Stimulated activated CD8-positive, alpha-beta memory T cell treated with anti-CD3 and anti-CD28 coated beads, Interleukin-12 subunit alpha, Interleukin-12 subunit beta, amount 100 ng/mL, for 24 hours (primary cell): ENCODE results near the gene JPH2.

Experiments
- DNase-seq: peaks from one replicate; pipeline ENCODE4 v3.0.0-alpha.2; 2020; ENCODE audit errors: extremely low read depth

The JPH2 gene

GRCh38 chr20:44125332-44126127 lies 61.5 kb downstream of the JPH2 start:
- DNase-seq, result no peak

DNA sequence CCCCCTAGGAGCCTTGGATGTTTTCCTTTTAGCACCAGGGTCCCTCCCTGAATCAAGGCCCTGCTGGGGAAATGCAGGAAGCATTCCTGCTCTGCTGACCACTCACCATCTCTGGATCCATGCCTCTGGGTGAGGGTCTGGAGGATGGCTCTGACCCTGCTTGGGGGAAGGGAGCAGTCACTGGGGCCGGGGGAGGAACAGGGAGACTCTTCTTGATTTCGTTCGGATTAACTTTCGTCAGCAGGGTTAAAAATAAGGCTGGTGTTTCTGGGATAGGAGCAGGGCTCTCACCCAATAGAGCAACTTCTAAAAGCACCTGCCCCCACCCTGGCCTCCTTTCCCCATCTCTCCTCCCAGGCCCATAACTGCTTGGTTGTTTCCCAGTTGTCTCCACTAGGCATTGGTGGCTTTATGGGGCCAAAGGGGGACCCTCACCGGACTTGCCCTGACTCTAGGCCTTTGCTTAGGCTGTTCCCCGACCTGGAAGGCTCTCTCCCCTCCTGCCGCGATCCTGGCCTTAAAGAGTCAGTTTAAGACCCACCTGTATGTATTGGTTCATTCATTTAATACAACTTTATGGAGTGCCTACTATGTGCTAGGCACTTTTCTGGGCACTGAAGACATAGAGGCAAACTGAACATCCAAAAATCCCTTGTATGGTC lies 63.0 kb downstream of the JPH2 start:
- DNase-seq, result no peak

- no peak for DNase-seq
These were observed 63.7 kb downstream of the JPH2 start for GRCh38 chr20:44123251-44123650.

DNA sequence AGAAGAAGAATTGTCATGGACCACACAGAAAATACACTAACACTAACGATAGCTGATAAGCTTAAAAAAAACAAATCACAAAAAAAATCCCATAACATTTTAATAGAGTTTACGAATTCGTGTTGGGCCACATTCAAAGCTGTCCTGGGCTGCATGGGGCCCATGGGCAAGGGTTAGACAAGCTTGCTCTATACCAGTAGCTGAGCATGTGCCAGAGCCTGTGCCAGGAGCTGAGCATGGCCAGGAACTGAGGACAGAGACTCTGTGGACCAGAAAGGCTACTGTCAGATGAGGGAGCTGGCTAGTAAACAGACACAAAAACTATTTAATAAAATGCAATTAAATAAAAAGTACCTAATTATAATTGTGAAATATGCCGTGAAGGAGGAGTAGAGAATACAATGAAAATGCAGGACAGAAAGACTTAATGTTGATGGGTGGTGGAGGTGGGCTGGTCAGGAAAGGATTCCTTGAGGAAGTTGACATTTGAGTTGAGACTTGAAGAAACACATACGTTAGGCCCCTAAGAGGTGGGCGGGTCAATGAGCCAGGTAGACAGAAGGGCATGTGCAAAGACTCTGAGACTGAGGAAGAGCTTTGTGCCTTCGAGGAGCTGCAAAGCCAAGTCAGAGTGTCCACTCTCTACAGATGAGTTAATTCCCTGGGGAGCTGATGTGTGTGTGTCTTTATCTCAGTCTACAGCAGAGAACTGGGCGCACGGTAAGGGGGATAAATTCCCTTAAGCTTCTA lies 66.1 kb downstream of the JPH2 start:
- DNase-seq, result no peak

- no peak for DNase-seq
These were observed 68.6 kb downstream of the JPH2 start for GRCh38 chr20:44118185-44119033.

- no peak for DNase-seq
These were observed 69.4 kb downstream of the JPH2 start for GRCh38 chr20:44117296-44118184.

DNA sequence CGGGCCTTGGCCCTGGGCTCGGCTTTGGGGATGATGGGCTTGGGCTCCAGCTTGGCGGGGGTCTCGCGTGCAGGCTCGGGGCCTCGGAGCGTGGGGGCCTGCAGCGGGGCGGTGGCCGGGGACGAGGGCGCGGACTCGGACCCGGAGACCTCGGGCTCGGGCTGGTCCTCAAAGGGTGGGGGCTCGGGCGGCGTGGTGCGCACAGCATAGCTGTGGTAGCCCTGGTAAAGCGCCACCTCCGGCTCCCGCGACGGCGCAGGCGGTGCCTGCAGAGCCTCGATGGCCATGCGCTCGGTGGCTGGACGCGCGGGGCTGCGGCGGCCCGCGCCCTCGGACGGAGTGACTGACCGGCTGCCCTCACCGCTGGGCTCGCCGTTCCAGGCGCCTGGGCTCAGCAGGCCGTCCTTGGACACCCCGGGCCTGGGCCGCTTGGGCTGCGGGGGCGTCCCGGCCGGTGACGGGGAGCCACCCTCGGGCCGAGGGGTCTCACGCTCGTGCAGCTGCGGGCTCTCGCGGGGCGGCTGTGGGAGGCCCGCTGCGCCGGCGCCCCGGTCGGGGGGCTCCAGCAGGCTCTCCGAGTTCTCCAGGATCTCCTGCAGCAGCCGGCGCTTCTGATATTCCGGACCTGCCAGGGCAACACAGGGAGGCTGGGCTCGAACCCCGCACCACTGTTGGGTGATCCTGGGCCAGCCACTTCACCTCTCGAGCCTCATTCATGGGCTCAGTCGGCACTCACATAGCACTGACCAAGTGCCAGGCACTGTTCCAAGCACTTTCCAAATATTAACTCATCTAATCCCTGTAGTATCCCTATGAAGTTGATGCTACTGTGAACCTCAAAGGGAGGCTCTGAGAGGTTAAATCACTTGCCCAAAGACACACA lies 71.0 kb downstream of the JPH2 start:
- DNase-seq, result no peak

GRCh38 chr20:44115181-44115580 lies 71.8 kb downstream of the JPH2 start:
- DNase-seq, result no peak

DNA sequence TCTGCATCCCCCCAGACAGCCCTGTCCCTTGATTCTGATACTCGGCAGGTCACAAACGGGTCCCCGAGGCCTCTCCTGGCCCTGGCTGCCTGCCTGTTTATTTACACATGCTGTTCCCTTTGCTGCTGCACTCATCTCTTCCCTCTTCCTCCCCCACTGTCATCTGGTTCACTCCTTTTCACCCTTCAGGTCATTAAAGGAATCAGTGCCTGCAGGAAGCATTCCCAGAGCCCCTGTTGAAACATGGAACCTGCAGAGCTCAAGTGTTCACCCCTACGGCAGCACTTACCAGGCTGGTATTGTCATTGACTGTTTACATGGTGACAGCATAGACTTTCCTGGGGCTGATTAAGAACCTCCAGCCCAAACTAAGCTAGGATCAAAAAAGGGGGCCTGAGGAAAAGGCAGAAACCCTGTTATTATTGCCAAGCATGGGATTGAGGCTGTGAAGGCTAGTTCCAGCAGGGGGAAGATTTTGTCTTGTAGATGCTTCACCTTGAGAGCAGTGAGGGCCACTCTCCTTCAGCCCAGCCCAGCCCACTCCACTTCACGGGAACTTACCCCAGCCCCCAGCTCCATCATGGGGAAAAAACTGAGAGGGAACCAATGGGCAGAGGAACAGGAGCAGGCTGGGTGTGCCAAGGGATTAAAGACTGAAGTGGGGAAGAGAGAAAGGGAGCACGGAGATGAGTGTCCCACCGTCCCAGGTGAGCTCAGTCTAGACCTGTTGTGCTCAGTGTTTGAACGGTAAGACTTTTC lies 73.2 kb downstream of the JPH2 start:
- no peak for DNase-seq

DNA sequence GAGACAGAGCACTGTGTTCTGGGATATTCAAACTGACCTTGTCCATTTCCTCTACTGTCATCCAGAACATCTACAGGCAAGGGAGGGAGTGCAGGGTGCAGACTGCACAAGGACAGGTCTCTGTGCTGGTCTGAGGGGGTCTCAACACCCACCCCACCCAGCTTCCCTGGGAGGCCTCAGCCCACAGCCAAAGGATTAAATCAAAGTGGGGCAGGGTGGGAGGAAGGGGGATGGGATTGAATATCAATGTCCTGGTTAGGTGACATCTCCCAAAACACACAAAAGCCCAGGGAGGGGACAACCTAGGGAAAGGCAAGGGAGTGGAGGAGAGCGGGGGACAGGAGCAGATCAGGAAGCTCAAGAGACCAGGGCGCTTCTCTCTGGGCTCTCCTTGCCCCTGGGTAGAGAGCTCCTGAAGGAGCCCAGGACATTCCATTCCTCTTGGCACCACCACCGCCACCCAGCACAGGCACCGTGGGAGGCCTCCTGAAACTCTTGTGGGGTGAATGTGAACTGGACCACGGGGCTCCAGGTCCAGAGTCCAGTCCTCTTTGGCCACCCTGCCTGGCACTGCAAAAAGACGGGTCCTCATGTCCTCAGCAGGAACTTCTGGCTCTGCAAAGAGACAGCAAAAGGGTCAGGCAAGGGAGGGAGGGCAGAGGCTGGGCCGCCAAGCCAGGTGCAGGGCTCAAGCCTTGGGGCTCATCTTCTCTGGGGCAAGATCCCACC lies 73.9 kb downstream of the JPH2 start:
- DNase-seq, result no peak

DNA sequence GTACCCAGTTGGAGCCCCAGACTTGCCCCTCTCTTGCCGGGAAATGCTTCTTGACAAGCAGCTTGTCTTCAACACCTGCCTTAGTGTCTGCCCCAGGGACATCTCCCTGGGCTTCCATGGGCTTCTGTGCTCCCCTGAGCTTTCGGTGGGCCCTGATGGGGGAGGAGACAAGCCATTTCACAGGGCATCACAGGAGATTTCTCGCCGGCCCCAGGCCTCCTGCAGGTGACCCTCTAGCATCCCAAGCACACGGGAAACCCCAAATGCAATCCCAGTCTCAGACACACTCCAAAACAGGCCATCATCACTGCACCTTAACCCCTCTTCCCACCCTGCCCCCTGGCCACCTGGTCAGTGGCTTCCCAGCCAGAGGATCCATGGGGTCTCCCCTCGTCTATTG lies 74.5 kb downstream of the JPH2 start:
- DNase-seq, result no peak

GRCh38 chr20:44111712-44112335 lies 75.2 kb downstream of the JPH2 start:
- DNase-seq, result no peak

- DNase-seq, result no peak
These were observed 76.0 kb downstream of the JPH2 start for GRCh38 chr20:44110816-44111568.

DNA sequence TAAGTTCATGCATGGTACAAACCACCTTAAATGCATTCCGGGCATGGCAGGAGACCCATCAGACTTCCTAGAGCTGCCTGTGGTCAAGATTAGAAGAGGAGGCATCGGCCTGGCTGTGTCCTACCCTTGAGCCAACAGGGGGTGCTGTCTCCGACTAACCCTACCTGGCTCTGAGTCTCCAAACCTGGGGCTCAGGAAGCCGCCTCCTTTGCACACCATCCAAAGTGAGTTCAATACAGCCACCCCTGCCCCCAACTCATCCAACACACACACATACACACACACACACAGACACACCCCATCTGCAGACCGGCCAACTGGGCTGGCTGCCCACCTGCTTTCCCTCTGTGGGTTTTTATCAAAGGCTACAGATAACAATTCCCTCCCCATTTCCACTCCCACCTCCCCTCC lies 77.0 kb downstream of the JPH2 start:
- no peak for DNase-seq

DNA sequence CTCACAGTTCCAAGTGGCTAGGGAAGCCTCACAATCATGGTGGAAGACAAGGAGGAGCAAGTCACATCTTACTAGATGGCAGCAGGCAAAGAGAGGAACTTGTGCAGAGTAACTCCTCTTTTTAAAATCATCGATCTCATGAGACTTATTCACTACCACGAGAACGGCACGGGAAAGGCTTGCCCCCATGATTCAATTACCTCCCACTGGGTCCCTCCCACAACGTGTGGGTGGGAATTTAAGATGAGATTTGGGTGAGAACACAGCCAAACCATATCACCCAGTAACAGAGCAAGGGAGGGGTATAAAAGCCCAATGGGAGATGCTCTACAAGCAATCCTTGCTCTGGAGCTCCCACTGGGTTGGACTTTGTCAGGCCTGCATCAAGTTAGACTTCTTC lies 80.4 kb downstream of the JPH2 start:
- no peak for DNase-seq

DNA sequence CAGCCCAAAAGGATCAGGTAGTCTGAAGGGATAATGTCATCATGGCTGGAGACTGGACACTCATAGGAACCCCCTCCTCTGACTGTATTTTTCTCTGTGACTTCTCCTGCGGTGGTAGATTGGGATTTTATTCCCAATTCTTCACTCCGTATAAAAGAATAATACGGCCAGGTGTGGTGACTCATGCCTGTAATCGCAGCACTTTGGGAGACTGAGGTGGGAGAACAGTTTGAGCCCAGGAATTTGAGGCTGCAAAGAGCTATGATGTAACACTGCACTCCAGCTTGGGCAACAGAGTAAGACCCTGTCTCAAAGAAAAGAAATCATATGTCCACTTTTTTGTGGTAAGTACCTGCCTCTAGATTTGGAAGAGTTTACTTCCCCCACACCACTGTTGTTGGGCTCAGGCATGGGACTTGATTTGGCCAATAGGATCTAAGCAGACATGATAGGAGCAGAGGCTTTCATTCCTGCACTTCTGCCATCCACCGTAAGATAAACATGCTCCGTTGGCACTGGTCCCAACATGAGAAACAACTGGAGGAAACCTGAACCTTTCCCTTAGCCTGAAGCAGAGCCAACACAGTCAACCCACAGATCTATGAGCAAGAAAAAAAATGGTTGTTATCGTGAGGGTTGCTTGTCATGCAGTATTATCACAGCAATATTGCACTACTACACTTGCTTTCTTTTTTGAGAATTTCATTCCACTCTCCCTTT lies 82.0 kb downstream of the JPH2 start:
- DNase-seq, result no peak
